IMR-90 (cell line): Measurements from ENCODE around the gene HS6ST3. TPM values are rescaled to one million over a fixed set of nuclear protein-coding genes. Genes with fewer than 3 reads are reported as not detected.

Experiments
- ATAC-seq: fragments of 200-7000 bp; cut with Tn5 transposase; 2 replicates; pipeline ENCODE4 v1.9.1; 2020; ENCODE audit warnings: low read depth, mild to moderate bottlenecking, moderate library complexity
- BruUV-seq: library from RNA; stranded (reverse); fragments of 400-500 nt; replicated peaks from 2 replicates; lab custom pipeline; 2021; lab: Mats Ljungman, UMichigan
- CTCF ChIA-PET: fragments of 300-600 bp; formaldehyde crosslinking; extraction: SDS; loops from one replicate; lab custom pipeline; 2021; ENCODE audit warnings: antibody characterized with exemption; lab: Yijun Ruan, JAX
- POLR2A ChIA-PET: fragments of 300-600 bp; sonication (Branson Sonifier 250); formaldehyde crosslinking; loops from one replicate; lab custom pipeline; 2022; ENCODE audit warnings: antibody characterized with exemption; ENCODE audit not compliant: unreplicated experiment; lab: Charles Lee
- DNase-seq: peaks from one replicate; pipeline ENCODE4 v3.0.0; 2013
- H2AFZ ChIP-seq: replicated peaks from 2 replicates; pipeline ENCODE3; 2013; ENCODE audit warnings: low read length, mild to moderate bottlenecking; ENCODE audit not compliant: poor library complexity
- H2AK5ac ChIP-seq: 2 replicates; pipeline ENCODE4 v1.6.1; 2013; ENCODE audit warnings: low read depth, low read length, inconsistent platforms
- H2AK9ac ChIP-seq: replicated peaks from 2 replicates; pipeline ENCODE3; 2013; ENCODE audit warnings: mild to moderate bottlenecking, low read depth, low read length, moderate library complexity; ENCODE audit not compliant: poor library complexity
- H2BK120ac ChIP-seq: 2 replicates; pipeline ENCODE4 v1.6.1; 2013; ENCODE audit warnings: low read depth, low read length, inconsistent platforms
- H2BK15ac ChIP-seq: 3 replicates; pipeline ENCODE4 v1.6.1; 2013; ENCODE audit warnings: low read depth, low read length, inconsistent platforms
- H2BK20ac ChIP-seq: 2 replicates; pipeline ENCODE4 v1.6.1; 2013; ENCODE audit warnings: low read depth, mild to moderate bottlenecking, inconsistent platforms, low read length, moderate library complexity
- H2BK5ac ChIP-seq: 2 replicates; pipeline ENCODE4 v1.6.1; 2013; ENCODE audit warnings: mild to moderate bottlenecking, low read depth, low read length, inconsistent platforms; ENCODE audit not compliant: poor library complexity, severe bottlenecking
- H3K14ac ChIP-seq: replicated peaks from 2 replicates; pipeline ENCODE4 v1.6.1; 2013; ENCODE audit warnings: low read depth, low read length, inconsistent platforms
- H3K18ac ChIP-seq: 2 replicates; pipeline ENCODE4 v1.6.1; 2013; ENCODE audit warnings: low read depth, low read length, control low read depth
- H3K23ac ChIP-seq: 2 replicates; pipeline ENCODE4 v1.6.1; 2013; ENCODE audit warnings: low read depth, low read length, inconsistent platforms
- H3K27ac ChIP-seq: 2 replicates; pipeline ENCODE4 v1.5.1; 2013; ENCODE audit warnings: mild to moderate bottlenecking, control low read depth, low read length; ENCODE audit not compliant: insufficient read depth
- H3K27me3 ChIP-seq: 2 replicates; pipeline ENCODE4 v1.6.1; 2013; ENCODE audit warnings: low read length; ENCODE audit not compliant: control insufficient read depth, insufficient read depth
- H3K36me3 ChIP-seq: 2 replicates; pipeline ENCODE4 v1.6.1; 2013; ENCODE audit warnings: low read length, mixed read lengths; ENCODE audit not compliant: control insufficient read depth, insufficient read depth
- H3K4ac ChIP-seq: 2 replicates; pipeline ENCODE4 v1.6.1; 2013; ENCODE audit warnings: low read depth, low read length, inconsistent platforms
- H3K4me1 ChIP-seq: 2 replicates; pipeline ENCODE4 v1.6.1; 2013; ENCODE audit warnings: low read length, mixed read lengths; ENCODE audit not compliant: control insufficient read depth, insufficient read depth
- H3K4me2 ChIP-seq: 2 replicates; pipeline ENCODE4 v1.6.1; 2013; ENCODE audit warnings: low read depth, mild to moderate bottlenecking, control low read depth, low read length, moderate library complexity
- H3K4me3 ChIP-seq: 2 replicates; pipeline ENCODE4 v1.5.1; 2013; ENCODE audit warnings: low read depth, mild to moderate bottlenecking, control low read depth, low read length, moderate library complexity; ENCODE audit not compliant: insufficient read depth
- H3K56ac ChIP-seq: 2 replicates; pipeline ENCODE4 v1.6.1; 2013; ENCODE audit warnings: low read length, inconsistent platforms; ENCODE audit not compliant: insufficient read depth; ENCODE audit errors: extremely low read depth
- H3K79me1 ChIP-seq, 2 experiments: 2 replicates each; pipeline ENCODE4 v1.6.1; 2013; ENCODE audit warnings: low read length in 2 of 2, inconsistent platforms in 1 of 2, low read depth in 1 of 2
- H3K9ac ChIP-seq: 2 replicates; pipeline ENCODE4 v1.6.1; 2013; ENCODE audit warnings: low read depth, low read length, control low read depth
- H3K9me1 ChIP-seq: 2 replicates; pipeline ENCODE4 v1.6.1; 2013; ENCODE audit warnings: low read length, inconsistent platforms; ENCODE audit not compliant: insufficient read depth
- H3K9me3 ChIP-seq: 2 replicates; pipeline ENCODE4 v1.6.1; 2013; ENCODE audit warnings: low read length; ENCODE audit not compliant: control insufficient read depth, insufficient read depth
- H4K20me1 ChIP-seq: 2 replicates; pipeline ENCODE4 v1.6.1; 2013; ENCODE audit warnings: low read length, inconsistent platforms; ENCODE audit not compliant: insufficient read depth
- H4K5ac ChIP-seq: 2 replicates; pipeline ENCODE4 v1.6.1; 2013; ENCODE audit warnings: mild to moderate bottlenecking, low read depth, low read length, control low read depth
- H4K8ac ChIP-seq, 2 experiments: 2 replicates each; pipeline ENCODE4 v1.6.1; 2013; ENCODE audit warnings: low read depth in 2 of 2, low read length in 2 of 2, control low read depth in 1 of 2, inconsistent platforms in 1 of 2
- H4K91ac ChIP-seq: 2 replicates; pipeline ENCODE4 v1.6.1; 2013; ENCODE audit warnings: low read depth, low read length, inconsistent platforms; ENCODE audit not compliant: insufficient read depth
- BHLHE40 ChIP-seq: fragments of 150-350 bp; IDR thresholded peaks from 2 replicates; pipeline ENCODE4 v1.6.1; 2016; ENCODE audit warnings: mild to moderate bottlenecking, low read depth, low read length
- CEBPB ChIP-seq: IDR thresholded peaks from 2 replicates; pipeline ENCODE4 v1.6.1; 2012; ENCODE audit warnings: low read depth, low read length, improper control_type of control experiment
- CHD1 ChIP-seq: IDR thresholded peaks from 2 replicates; pipeline ENCODE4 v1.6.1; 2012; ENCODE audit warnings: low read depth, low read length, improper control_type of control experiment
- CTCF ChIP-seq: conservative IDR thresholded peaks from 2 replicates; pipeline ENCODE4 v1.5.1; 2012; ENCODE audit warnings: mild to moderate bottlenecking, low read depth, low read length, improper control_type of control experiment
- FOS ChIP-seq: fragments of 150-350 bp; IDR thresholded peaks from 2 replicates; pipeline ENCODE4 v1.6.1; 2016; ENCODE audit warnings: low read depth, low read length
- MAFK ChIP-seq: IDR thresholded peaks from 2 replicates; pipeline ENCODE4 v1.6.1; 2012; ENCODE audit warnings: low read depth, low read length, improper control_type of control experiment
- MAZ ChIP-seq: IDR thresholded peaks from 2 replicates; pipeline ENCODE4 v1.6.1; 2012; ENCODE audit warnings: low read depth, mild to moderate bottlenecking, low read length, improper control_type of control experiment, moderate library complexity, borderline replicate concordance
- MXI1 ChIP-seq: IDR thresholded peaks from 2 replicates; pipeline ENCODE4 v1.6.1; 2012; ENCODE audit warnings: low read depth, mild to moderate bottlenecking, low read length, moderate library complexity, borderline replicate concordance
- NFE2L2 ChIP-seq: fragments of 150-350 bp; IDR thresholded peaks from 2 replicates; pipeline ENCODE4 v1.6.1; 2016; ENCODE audit warnings: low read depth, mild to moderate bottlenecking, low read length
- POLR2A ChIP-seq: IDR thresholded peaks from 2 replicates; pipeline ENCODE4 v1.6.1; 2012; ENCODE audit warnings: mild to moderate bottlenecking, low read depth, low read length
- RAD21 ChIP-seq: IDR thresholded peaks from 2 replicates; pipeline ENCODE4 v1.6.1; 2012; ENCODE audit warnings: low read length, improper control_type of control experiment
- RCOR1 ChIP-seq: IDR thresholded peaks from 2 replicates; pipeline ENCODE4 v1.6.1; 2012; ENCODE audit warnings: mild to moderate bottlenecking, low read length, improper control_type of control experiment; ENCODE audit not compliant: insufficient replicate concordance
- RFX5 ChIP-seq: IDR thresholded peaks from 2 replicates; pipeline ENCODE4 v1.8.0; 2012; ENCODE audit warnings: low read depth, mild to moderate bottlenecking, low read length, moderate library complexity
- SMC3 ChIP-seq: fragments of 150-350 bp; IDR thresholded peaks from 2 replicates; pipeline ENCODE4 v1.6.1; 2016; ENCODE audit warnings: low read depth, mild to moderate bottlenecking, antibody characterized with exemption, low read length, moderate library complexity
- USF2 ChIP-seq: fragments of 150-350 bp; IDR thresholded peaks from 2 replicates; pipeline ENCODE4 v1.6.1; 2017; ENCODE audit warnings: mild to moderate bottlenecking, antibody characterized with exemption, low read length, low read depth
- dilution Hi-C: fragments of 300-500 bp; cut with HindIII; formaldehyde crosslinking; loops from one replicate; pipeline ENCODE4 v1.14.3; 2018; ENCODE audit warnings: low sequenced_read_pairs; ENCODE audit not compliant: unreplicated experiment
- in situ Hi-C: fragments of 300-500 bp; cut with MboI; formaldehyde crosslinking; loops from 3 replicates; pipeline ENCODE4 v1.14.3; 2019; ENCODE audit warnings: low sequenced_read_pairs, inconsistent platforms, mixed read lengths
- intact Hi-C: fragments of 100-400 bp; cut with micrococcal nuclease; formaldehyde crosslinking; loops from 2 replicates; pipeline ENCODE4 v1.10.0; 2022
- polyA plus RNA-seq, 3 experiments: library from polyadenylated mRNA; depleted of rRNA; stranded (reverse); fragments of >200 nt; gene quantifications; 2 replicates each; pipeline ENCODE4 v1.2.3, GENCODE V29; 2012; ENCODE audit warnings: low replicate concordance in 1 of 3
- total RNA-seq: library from RNA; depleted of rRNA; stranded (reverse); fragments of >200 nt; gene quantifications from 2 replicates; pipeline ENCODE4 v1.2.3, GENCODE V29; 2012
- TF ChIP-seq, protein P1 (sequence below): fragments of 150-350 bp; IDR thresholded peaks from 2 replicates; pipeline ENCODE4 v1.6.1; 2016; ENCODE audit warnings: low read depth, mild to moderate bottlenecking, low read length, moderate library complexity, borderline replicate concordance

Gene HS6ST3
- total and polyA plus RNA-seq, 2 of the 4 experiments (the other 2 are of a cell fraction), result not detected

DNA sequence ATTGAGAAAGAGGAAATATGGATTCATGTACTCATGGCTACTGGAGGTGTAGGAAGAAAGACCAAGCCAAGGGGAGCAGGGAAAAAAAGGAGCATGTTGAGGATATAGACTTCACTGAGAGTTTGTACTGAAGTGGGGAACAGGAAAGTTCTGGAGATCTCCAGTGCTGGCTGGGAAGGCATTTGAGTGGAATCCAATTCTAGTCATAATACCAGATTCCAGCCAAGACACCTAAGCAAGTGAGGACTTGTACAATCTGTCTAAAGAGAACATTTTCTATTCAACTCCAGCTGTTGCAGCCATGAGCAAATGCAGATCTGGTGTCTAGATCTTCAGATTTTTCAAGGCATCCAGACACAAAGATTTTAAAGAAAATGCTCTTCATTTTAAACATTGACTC lies 491.8 kb downstream of the HS6ST3 start:
- Histone ChIP-seq H3K4me1 (no peaks in the 10 kb centered on the region), H3K4ac (no peak overlapping the region), H3K4me2 (no peak overlapping the region), H2AK9ac (no peak overlapping the region), H3K14ac (no peak overlapping the region), H2AFZ (no peak overlapping the region), H2BK5ac (no peak overlapping the region), H2BK20ac (no peak overlapping the region), H3K79me1 (no peaks in the 10 kb centered on the region), H2BK15ac (no peak overlapping the region), H4K91ac (no peak overlapping the region), H2AK5ac (no peak overlapping the region), H2BK120ac (no peak overlapping the region), H3K23ac (no peak overlapping the region), H3K27me3 (no peaks in the 10 kb centered on the region), H3K18ac (no peak overlapping the region), H3K27ac (no peak overlapping the region), H4K5ac (no peak overlapping the region), H4K8ac (no peak overlapping the region), H3K9ac (no peak overlapping the region), H3K9me3 (peaks cover 5% of the 10 kb centered on the region; the same call in 1 of the 2 replicates), H3K36me3 (no peaks in the 10 kb centered on the region), H3K9me1 (no peaks in the 10 kb centered on the region), H3K4me3 (no peak overlapping the region), H4K20me1 (no peaks in the 10 kb centered on the region), H3K56ac (no peak overlapping the region)
- in situ Hi-C loops, result no loop called here
- DNase-seq (no peak), ATAC-seq (no peak)
- dilution Hi-C loops, result no loop called here
- ChIA-PET POLR2A (no interaction called here), CTCF (no interaction called here)
- no peak for TF ChIP-seq MAFK
- TF ChIP-seq NFE2L2, result no peak
- no peak for TF ChIP-seq RFX5
- TF ChIP-seq BHLHE40, result no peak
- TF ChIP-seq CHD1, result no peak
- TF ChIP-seq CTCF, result no peak
- TF ChIP-seq FOS, result no peak
- no peak for TF ChIP-seq SMC3
- TF ChIP-seq POLR2A, result no peak
- TF ChIP-seq, protein P1, sequence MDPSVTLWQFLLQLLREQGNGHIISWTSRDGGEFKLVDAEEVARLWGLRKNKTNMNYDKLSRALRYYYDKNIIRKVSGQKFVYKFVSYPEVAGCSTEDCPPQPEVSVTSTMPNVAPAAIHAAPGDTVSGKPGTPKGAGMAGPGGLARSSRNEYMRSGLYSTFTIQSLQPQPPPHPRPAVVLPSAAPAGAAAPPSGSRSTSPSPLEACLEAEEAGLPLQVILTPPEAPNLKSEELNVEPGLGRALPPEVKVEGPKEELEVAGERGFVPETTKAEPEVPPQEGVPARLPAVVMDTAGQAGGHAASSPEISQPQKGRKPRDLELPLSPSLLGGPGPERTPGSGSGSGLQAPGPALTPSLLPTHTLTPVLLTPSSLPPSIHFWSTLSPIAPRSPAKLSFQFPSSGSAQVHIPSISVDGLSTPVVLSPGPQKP, result no peak
- no peak for TF ChIP-seq MXI1
- no peak for TF ChIP-seq USF2
- TF ChIP-seq CEBPB, result no peak
- no peak for TF ChIP-seq RAD21
- no peak for TF ChIP-seq MAZ
- TF ChIP-seq RCOR1, result no peak
- intact Hi-C loops, result no loop called here
- no TSS peak for BruUV-seq
